Right lobe of liver (tissue), 6 donors: ENCODE results near the gene DTD2. TPM values are rescaled to one million over a fixed set of nuclear protein-coding genes. Genes with fewer than 3 reads are reported as not detected.

Source experiments
- ATAC-seq, 4 donors: fragments of 200-7000 bp; cut with Tn5 transposase; one replicate each; pipeline ENCODE4 v1.9.1; 2020; ENCODE audit warnings: mild to moderate bottlenecking in 4 of 4, moderate library complexity in 4 of 4
- DNase-seq, 3 donors: peaks; one replicate each; pipeline ENCODE4 v3.0.0-alpha.2; 2020
- H3K27ac ChIP-seq, 3 donors: fragments of 200-600 bp; one replicate each; pipeline ENCODE4 v1.8.0; 2022
- H3K27me3 ChIP-seq, 2 donors: fragments of 200-600 bp; one replicate each; pipeline ENCODE4 v1.8.0; 2022
- H3K36me3 ChIP-seq, 4 donors: fragments of 200-600 bp; sonication (generic) in 1 of 4; one replicate each; pipeline versions ENCODE4 v1.5.1 to v1.8.0; 2017 to 2022; ENCODE audit warnings: control low read depth in 1 of 4
- H3K4me1 ChIP-seq, 4 donors: fragments of 200-600 bp; sonication (generic) in 1 of 4; one replicate each; pipeline versions ENCODE4 v1.5.1 to v1.8.0; 2017 to 2022; ENCODE audit warnings: control low read depth in 1 of 4
- H3K4me3 ChIP-seq, 3 donors: fragments of 200-600 bp; one replicate each; pipeline ENCODE4 v1.8.0; 2022
- H3K9me3 ChIP-seq, 4 donors: fragments of 200-600 bp; sonication (generic) in 1 of 4; one replicate each; pipeline versions ENCODE4 v1.5.1 to v1.8.0; 2017 to 2022; ENCODE audit warnings: control low read depth in 1 of 4
- CTCF ChIP-seq, 4 donors: fragments of 200-600 bp in 3 of 4; fragments of 450-650 bp in 1 of 4; IDR thresholded peaks; one replicate each; pipeline versions ENCODE4 v1.5.1 to v1.8.0; 2016 to 2022; ENCODE audit warnings: antibody characterized with exemption in 4 of 4, mild to moderate bottlenecking in 2 of 4
- POLR2A ChIP-seq: fragments of 450-650 bp; IDR thresholded peaks from one replicate; pipeline ENCODE4 v1.6.1; 2017; ENCODE audit warnings: antibody characterized with exemption, mild to moderate bottlenecking
- WGBS: methylation state at CpG from one replicate; pipeline ENCODE4 v1.1.6; 2018; ENCODE audit warnings: low coverage, low lambda C conversion rate; ENCODE audit not compliant: insufficient coverage; ENCODE audit errors: missing lambda C conversion rate; 5-methylcytosine and 5-hydroxymethylcytosine counted together
- intact Hi-C, 2 donors: fragments of 100-400 bp; cut with DNase I; formaldehyde crosslinking; loops; one replicate each; pipeline versions ENCODE4 v1.11.2 to v1.14.1; 2022
- total RNA-seq, 6 experiments: library from RNA; depleted of rRNA in 2 of 6; stranded (reverse); fragments of >200 nt in 2 of 6; fragmentation: NEBNext Ultra II Directional in 3 of 6; extraction: Animal tissue kit (Norgen Biotek cat#: 25700) in 3 of 6; gene quantifications; one replicate each; pipeline versions ENCODE4 v1.1.0 to v1.2.4, GENCODE V29; 2016 to 2023
- donor health status: DM: no; HTN: yes; CAD: no.
- donor health status: DM: no; HTN: no; CAD: no.
- donor health status: DM: no; HTN: no; CAD: no.
- donor health status: DM: no; HTN: yes; CAD: no.
- donor health status: DM: no; HTN: yes; CAD: no.

DTD2 gene
- total RNA-seq, 6 experiments from 2014 or later = 8.1 to 20.0 (median 11.8) TPM

- intact Hi-C loops = no loop called here
- Histone ChIP-seq H3K27ac (no peak overlapping the region), H3K9me3 (no peaks in the 10 kb centered on the region), H3K4me1 (peaks cover 0 to 7% (median 0%) of the 10 kb centered on the region in 4 donors), H3K4me3 (no peak overlapping the region), H3K27me3 (no peaks in the 10 kb centered on the region), H3K36me3 (peaks cover 0 to 18% (median 5%) of the 10 kb centered on the region in 4 donors)
- ATAC-seq (no peak), DNase-seq (no peak)
- WGBS = 72% methylated on average over 8 of the region's 8 CpGs
- TF ChIP-seq CTCF (IDR thresholded peaks at IDR 0.05) (no peak), POLR2A (no peak)
These were observed 8.2 kb downstream of the DTD2 start for GRCh38 chr14:31449136-31449535.

- H3K27ac ChIP-seq = no peak overlapping the region
- intact Hi-C loops = no loop called here
- no peaks in the 10 kb centered on the region for H3K9me3 ChIP-seq
- H3K36me3 ChIP-seq = no peaks in the 10 kb centered on the region
- WGBS = 94% methylated on average over 1 of the region's 1 CpG
- ATAC-seq (no peak), DNase-seq (no peak)
- TF ChIP-seq POLR2A = no peak
- no peak for TF ChIP-seq CTCF (IDR thresholded peaks at IDR 0.05)
- H3K4me3 ChIP-seq = no peak overlapping the region
- no peaks in the 10 kb centered on the region for H3K27me3 ChIP-seq
- peaks cover 0 to 7% (median 0%) of the 10 kb centered on the region in 4 donors for H3K4me1 ChIP-seq
These were observed 11.6 kb downstream of the DTD2 start for GRCh38 chr14:31445703-31446102.

- 96% methylated on average over 2 of the region's 6 CpGs for WGBS
- Histone ChIP-seq H3K27ac (no peak overlapping the region), H3K4me3 (no peak overlapping the region), H3K27me3 (no peaks in the 10 kb centered on the region), H3K4me1 (peaks cover 0 to 7% (median 0%) of the 10 kb centered on the region in 4 donors), H3K36me3 (no peaks in the 10 kb centered on the region), H3K9me3 (no peaks in the 10 kb centered on the region)
- intact Hi-C loops = no loop called here
- ATAC-seq (no peak), DNase-seq (no peak)
- no peak for TF ChIP-seq POLR2A
- TF ChIP-seq CTCF (IDR thresholded peaks at IDR 0.05) = no peak
These were observed 15.0 kb downstream of the DTD2 start for GRCh38 chr14:31442284-31442683.

GRCh38 chr14:31441273-31442111 is 15.8 kb downstream of the DTD2 start:
- no peak overlapping the region for H3K27ac ChIP-seq
- ATAC-seq = no peak
- 78% methylated on average over 7 of the region's 7 CpGs for WGBS

More at GRCh38 chr14:31441273-31442111, 15.8 kb downstream of the DTD2 start:
- H3K4me3 ChIP-seq = no peak overlapping the region
- intact Hi-C loops = no loop called here
- no peaks in the 10 kb centered on the region for H3K36me3 ChIP-seq
- no peaks in the 10 kb centered on the region for H3K27me3 ChIP-seq
- no peak for DNase-seq
- no peak for TF ChIP-seq POLR2A
- TF ChIP-seq CTCF (IDR thresholded peaks at IDR 0.05) = no peak
- peaks cover 0 to 7% (median 0%) of the 10 kb centered on the region in 4 donors for H3K4me1 ChIP-seq
- H3K9me3 ChIP-seq = no peaks in the 10 kb centered on the region
